Measurements from ENCODE around the gene ANOS1.

DNA sequence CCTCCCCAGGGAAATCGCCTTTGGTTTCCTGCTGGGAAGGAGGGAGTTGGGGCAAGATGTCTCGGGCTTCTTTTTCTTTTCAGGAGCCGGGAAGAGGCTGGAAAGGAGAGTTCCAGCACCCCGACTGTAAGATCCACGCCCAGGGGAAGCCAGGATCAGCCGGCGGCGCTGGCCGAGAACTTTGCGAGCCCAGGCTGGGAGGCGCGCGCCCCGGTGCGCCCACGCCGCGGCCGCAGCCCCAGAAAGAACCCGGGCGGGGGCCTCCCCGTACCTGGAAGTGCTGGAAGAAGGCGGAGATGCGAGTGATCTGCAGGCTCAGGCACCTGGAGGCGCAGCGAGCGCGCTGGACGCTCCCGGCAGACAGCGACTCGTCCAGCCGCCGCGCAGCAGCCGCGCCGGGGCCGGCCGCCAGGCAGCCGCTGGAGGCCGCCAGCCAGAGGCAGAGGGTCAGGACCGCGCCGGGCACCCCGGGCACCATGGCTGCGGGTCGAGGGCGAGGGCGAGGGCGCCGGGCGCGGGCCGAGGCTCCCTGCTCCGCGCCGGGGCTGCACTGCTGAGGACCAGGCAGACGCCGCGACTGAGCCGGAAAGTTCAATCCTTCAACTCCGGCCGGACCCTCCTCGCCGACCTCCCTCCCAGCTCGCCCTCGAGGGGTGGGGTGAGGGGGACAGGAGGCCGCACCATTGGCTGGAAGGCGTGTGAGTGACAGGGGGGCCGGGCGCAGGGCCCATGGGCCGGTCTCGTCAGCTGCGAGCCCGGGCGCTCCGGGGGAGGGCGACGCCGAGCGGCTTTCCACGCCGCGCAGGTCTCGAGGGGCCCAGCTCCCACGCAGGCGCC lies at the start of gene ANOS1:
- no peak for TF ChIP-seq CTCF (IDR thresholded peaks at IDR 0.05)
- no peak for TF ChIP-seq POLR2A (IDR thresholded peaks at IDR 0.05)
